OCI-M1 (cell line): ENCODE measurements around the gene MRPS9.

Experiments used
- DNase-seq: peaks from one replicate; lab custom pipeline; 2025; lab: John Stamatoyannopoulos, UW

Gene MRPS9

GRCh38 chr2:105078906-105079495 is 41.1 kb downstream of the MRPS9 start:
- DNase-seq: no peak

DNA sequence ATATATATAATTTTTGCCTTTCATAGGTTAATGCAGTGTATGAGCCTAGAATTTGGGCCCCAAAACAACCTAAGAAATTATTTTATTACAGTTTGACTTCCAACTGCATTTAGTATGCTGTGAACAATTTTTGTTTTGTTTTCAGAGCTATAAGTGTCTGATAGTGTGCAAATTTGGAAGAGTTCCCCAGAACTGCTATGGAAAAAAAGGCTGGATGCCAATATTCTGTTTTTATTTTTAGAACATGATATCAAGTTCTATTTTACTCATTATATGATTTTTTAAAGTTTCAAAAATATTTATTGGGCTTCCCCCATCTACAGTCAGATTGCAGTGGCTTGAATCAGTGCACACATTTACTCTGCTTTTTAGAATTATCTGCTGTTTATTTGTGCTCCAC is 42.6 kb downstream of the MRPS9 start:
- DNase-seq: no peak

DNA sequence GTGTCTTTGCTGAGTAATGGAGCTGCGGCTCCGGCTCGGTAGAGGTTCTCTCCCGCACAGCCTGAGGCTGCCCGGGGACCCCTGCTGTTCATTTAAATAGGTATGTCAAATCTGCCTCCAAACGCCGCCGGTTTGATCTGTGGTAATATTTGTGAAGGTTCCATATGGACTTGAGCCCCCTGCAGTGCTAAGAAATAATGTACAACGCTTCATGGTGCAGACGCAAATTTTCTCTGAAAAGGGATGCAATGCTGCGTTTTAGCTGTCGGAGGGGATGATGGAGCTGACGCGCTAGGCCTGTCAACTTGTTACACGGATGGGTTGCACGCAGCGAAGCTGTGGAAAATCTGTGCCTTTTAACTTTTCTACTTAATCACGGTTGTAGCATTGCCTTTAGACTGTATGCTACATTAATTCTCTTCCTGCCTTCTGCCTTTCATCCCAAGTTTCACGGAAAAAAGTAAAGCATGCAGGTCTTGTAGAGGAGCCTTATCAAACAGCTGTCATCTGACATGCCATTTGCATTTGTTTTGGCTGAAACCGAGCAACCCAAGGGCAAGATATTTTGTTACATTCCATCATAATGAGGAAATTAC is 43.2 kb downstream of the MRPS9 start:
- DNase-seq: no peak

- DNase-seq: no peak
Observed at GRCh38 chr2:105082107-105082506, 44.2 kb downstream of the MRPS9 start.

DNA sequence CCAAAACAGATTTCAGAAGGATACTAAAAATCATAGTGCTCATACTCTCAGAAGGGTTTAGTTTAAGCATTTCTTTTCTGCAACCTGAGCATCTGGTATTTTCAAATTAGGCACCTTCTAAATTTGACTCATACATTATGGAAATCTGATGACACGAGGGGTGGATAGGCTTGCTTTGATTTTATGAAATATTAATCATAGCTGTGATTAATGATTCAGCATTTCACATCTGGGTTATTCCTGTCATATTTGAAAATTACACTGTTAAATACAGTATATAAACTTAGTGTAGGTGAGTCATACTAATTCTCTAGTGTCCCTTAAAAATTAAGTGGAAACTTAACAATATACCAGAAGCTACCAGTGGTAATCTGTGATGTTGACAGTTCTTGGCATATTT is 47.7 kb downstream of the MRPS9 start:
- DNase-seq: no peak

GRCh38 chr2:105087273-105087672 is 49.4 kb downstream of the MRPS9 start:
- peak; percentile 45 for DNase-seq

DNA sequence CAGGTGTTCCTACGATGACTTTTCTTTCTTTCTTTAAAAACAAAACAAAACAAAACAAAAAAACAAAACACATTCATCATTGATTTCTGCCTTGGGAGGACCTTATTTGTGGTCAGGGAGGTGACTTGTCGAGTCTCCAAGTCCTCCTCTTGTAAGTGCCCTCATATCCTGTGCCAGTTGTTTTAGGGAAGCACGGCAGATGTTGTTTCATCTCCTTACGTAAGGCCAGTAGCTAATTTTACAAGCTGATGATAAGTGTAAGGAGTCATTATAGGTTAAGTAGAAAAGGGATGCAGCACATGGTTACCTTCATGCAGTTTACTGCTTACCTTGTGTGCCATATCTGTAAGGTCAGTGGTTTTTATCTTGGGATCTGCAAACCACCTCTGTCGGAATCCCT is 52.2 kb downstream of the MRPS9 start:
- DNase-seq: no peak

GRCh38 chr2:105092797-105093196 is 54.9 kb downstream of the MRPS9 start:
- DNase-seq: no peak

- DNase-seq: no peak
Observed at GRCh38 chr2:105099153-105099552, 61.3 kb downstream of the MRPS9 start.

DNA sequence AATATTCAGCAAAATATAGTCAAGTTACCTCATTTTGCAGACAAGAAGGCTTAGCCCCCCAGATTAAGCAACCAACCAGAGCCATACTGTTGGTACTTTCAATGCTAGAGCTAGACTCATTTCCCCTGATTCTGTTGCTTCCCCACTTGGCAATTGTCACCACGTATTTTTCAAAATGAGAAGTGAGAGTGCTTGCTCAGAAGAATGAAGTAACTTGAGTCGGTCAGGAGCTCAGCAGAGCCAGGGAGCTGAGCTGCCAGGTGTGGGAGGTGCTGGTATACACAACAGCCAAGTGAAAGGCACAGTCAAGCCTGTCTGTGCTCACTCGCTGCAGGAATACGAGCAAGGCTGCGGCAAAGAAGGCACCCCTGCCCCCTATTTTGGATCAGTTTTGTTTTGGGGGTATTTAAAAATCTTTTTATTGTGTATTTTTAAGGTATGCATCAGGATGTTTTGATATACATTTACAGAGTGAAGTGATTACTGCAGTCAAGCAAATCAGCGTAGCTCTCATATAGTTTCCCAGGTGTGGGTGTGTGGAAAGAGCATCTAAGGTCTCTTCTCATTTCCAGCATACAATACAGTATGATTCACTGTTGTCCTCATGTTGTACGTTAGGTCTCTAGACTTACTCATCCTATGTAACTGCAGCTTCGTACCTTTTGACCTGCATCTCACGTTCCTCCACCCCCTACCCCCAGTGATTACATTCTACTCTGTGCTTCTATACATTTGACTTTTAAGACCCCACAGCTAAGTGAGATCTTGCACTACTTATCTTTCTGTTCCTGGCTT is 62.4 kb downstream of the MRPS9 start:
- no peak for DNase-seq

GRCh38 chr2:105102001-105102400 is 64.1 kb downstream of the MRPS9 start:
- DNase-seq: no peak

- DNase-seq: no peak
Observed at GRCh38 chr2:105102963-105103421, 65.1 kb downstream of the MRPS9 start.

- no peak for DNase-seq
Observed at GRCh38 chr2:105103481-105103880, 65.6 kb downstream of the MRPS9 start.

DNA sequence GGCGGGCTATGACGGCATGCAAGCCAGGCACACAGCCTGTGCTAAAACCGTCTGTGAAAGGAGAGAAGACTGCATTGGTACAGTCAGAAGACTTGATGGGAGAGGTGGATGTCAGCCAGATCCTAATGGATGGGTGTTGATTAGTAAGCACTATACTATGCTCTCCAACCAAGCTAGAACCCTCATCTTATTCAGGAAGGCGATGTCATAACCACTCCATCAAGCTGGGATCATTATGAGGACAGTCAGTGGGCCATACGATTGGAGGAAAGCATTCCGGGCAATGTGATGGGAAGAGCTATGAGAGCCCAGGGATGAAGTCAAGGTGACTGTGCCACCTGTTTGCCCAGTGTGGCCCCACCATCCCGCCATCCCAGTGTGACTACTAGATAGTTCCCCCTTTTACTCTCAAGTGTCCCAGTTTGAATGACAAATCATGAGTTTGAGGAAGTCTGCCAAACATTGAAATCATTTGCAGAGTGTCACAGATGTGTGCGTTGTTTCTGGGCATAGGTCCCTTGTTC is 66.4 kb downstream of the MRPS9 start:
- no peak for DNase-seq

DNA sequence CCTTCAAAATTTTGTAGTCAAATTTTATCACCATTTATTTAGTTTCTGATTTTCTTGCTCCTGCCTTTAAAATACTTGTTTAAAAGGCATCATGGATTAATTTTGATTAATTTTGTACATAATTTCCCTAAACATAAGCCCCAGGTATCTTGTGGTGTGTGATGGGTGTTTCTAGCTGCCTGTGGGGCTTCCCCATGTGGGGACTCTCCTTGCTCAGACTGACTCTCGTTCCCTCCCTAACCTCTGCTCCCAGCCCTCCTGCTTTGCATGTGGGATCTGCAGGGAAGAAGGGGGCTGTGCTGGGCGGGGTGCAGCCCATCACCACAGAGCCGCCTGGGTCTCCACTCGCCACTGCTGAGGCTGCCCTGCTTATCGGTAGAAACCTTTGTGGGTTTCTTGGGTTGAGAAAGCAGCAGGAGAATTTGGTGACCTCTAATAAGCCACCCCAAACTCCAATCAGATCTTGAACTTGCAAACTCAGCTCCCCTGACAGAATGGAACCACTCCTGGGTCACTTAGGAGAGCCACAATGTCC is 72.5 kb downstream of the MRPS9 start:
- no peak for DNase-seq

GRCh38 chr2:105111365-105112150 is 73.7 kb downstream of the MRPS9 start:
- DNase-seq: no peak

- DNase-seq: no peak
Observed at GRCh38 chr2:105112345-105112744, 74.5 kb downstream of the MRPS9 start.

DNA sequence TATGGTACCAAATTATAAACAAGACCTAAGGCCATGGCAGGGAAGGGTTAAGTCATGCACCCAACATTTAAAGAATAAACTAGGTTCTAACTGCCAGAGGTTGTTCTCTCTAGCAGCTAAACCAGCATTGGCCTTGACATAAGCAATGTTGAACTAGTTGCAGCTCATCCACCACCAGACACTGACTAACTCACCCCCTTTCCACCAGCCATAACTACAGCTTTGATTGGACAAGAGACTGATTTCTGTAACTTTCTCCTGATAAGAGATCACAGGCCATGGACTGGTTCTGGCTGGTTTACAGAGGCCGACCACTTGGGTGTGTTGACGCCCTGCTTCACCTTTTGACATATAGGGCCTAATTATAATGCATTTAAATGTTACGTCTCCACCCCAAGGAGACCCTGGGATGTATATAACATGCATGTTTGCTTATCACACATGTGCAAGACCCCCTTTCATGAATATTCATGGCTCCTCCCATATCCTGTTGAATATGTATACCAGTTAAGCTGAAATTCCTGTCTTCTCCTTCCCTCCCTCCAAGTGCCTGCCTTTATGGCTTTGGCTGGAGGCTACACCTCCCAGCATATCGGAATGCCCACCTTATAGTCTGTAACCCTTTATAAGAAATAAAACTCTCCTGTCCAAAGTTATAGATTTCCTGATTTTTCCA is 75.9 kb downstream of the MRPS9 start:
- DNase-seq: no peak

GRCh38 chr2:105114551-105114950 is 76.7 kb downstream of the MRPS9 start:
- DNase-seq: peak; percentile 67

DNA sequence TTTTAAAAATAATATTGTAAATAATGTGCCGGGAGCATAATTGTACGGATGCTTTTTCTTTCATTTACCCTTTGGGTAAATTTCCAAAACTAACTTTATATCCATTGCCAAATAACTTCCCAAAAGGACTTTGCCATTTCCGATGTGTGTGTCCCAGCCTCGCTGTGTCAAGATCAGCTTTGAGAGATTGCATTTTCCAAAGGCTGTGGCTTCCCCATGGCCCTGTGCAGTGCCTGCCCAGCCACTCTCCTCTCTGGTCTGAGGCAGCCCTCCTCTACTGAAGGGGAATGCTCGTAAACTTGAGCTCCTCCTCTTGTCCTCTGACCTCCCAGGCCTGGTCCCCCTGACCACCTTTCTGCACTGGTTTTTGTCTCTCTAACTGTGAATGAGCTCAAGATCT is 78.5 kb downstream of the MRPS9 start:
- DNase-seq: no peak

DNA sequence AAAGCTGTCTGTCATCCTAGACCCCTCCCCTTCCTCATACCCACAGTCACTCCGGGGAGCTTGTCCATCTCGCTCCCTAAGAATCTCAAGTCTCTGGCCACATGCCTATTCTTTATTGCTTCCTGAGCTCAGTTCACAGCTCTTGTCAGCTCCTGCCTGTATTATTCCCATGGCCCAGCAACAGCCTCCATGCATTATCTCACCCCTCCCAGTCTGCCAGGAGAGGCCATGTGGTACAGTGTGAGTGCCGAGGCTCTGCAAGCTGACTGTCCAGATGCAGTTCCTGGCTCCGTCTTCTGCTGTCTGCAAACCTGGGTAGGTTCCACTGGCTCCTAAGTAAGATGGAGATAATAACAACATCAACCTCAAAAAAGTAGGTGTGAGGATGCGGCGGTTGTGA is 79.7 kb downstream of the MRPS9 start:
- no peak for DNase-seq
